Kidney epithelial cell (primary cell): ENCODE data around the gene INSYN1. TPM values are rescaled to one million over a fixed set of nuclear protein-coding genes. Genes with fewer than 3 reads are reported as not detected.
A peak's percentile ranks its signal among the peaks of the same experiment; 100 is the strongest.

Experiments
- DNase-seq: peaks from one replicate; pipeline ENCODE4 v3.0.0-alpha.2; 2010; ENCODE audit warnings: low read depth
- H3K27me3 ChIP-seq: 2 replicates; pipeline ENCODE4 v1.6.0; 2011; ENCODE audit warnings: low read length; ENCODE audit not compliant: control insufficient read depth, insufficient read depth
- H3K36me3 ChIP-seq: 2 replicates; pipeline ENCODE4 v1.5.1; 2011; ENCODE audit warnings: low read length; ENCODE audit not compliant: control insufficient read depth, insufficient read depth
- H3K4me3 ChIP-seq: 2 replicates; pipeline ENCODE4 v1.5.1; 2011; ENCODE audit warnings: low read depth, mild to moderate bottlenecking, control low read depth, low read length
- CTCF ChIP-seq: IDR thresholded peaks from 2 replicates; pipeline ENCODE4 v1.5.1; 2011; ENCODE audit warnings: mild to moderate bottlenecking, moderate library complexity, low read length, control low read depth, inconsistent platforms; ENCODE audit not compliant: insufficient read depth, poor library complexity, severe bottlenecking
- total RNA-seq: library from RNA; depleted of rRNA; stranded (reverse); fragments of >200 nt; gene quantifications from 2 replicates; pipeline ENCODE4 v1.2.3, GENCODE V29; 2015

INSYN1 gene
- total RNA-seq, 1 donor from 2014 or later = 1.3 TPM

- Histone ChIP-seq H3K27me3 (peaks cover 44% of the 10 kb centered on the region), H3K4me3 (no peak overlapping the region), H3K36me3 (no peaks in the 10 kb centered on the region)
- no peak for DNase-seq
- TF ChIP-seq CTCF = no peak
Measured at GRCh38 chr15:73756390-73756789, 3.2 kb upstream of the INSYN1 start.

DNA sequence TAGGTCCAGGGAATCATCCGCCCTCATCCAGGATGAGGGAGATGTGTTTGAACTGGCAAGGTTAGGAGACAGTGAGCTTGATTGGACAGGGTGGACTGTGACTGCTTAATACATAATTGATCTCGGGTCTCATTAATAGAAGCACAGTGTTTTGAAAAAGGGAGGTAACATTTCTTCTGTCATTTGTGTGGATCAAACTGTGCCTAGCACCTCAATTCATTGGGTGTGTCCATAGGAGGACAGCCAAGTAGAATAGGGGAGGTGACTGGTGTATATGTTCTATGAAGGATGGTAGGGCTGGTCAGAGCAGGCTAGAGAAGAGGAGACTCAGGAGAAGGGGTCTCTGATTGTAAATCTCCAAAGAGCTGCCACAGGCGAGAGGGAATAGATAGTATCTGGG lies 2.8 kb upstream of the INSYN1 start:
- H3K27me3 ChIP-seq = peaks cover 47% of the 10 kb centered on the region
- TF ChIP-seq CTCF = no peak

DNA sequence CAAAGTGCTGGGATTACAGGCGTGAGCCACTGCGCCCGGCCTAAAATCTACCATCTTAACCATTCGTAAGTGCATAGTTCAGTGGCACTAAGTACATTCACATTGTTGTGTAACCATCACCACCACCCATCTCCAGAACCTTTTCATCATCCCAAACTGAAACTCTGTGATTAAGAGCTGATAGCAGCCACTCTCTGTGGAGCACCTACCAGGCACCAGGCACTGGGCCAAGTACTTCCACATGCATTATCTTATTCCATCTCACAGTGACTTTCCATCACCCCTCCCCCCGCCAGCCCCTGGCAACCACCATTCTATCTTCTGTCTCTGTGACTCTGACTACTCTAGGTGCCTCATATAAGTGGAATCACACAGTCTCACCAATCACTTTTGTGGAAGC lies 2.3 kb upstream of the INSYN1 start:
- H3K27me3 ChIP-seq = peaks cover 46% of the 10 kb centered on the region
- no peak for DNase-seq
- no peak overlapping the region for H3K4me3 ChIP-seq
- no peak for TF ChIP-seq CTCF
- no peaks in the 10 kb centered on the region for H3K36me3 ChIP-seq

More for the DNA sequence above, 2.8 kb upstream of the INSYN1 start:
- no peak overlapping the region for H3K4me3 ChIP-seq
- H3K36me3 ChIP-seq = no peaks in the 10 kb centered on the region
- DNase-seq = no peak

DNA sequence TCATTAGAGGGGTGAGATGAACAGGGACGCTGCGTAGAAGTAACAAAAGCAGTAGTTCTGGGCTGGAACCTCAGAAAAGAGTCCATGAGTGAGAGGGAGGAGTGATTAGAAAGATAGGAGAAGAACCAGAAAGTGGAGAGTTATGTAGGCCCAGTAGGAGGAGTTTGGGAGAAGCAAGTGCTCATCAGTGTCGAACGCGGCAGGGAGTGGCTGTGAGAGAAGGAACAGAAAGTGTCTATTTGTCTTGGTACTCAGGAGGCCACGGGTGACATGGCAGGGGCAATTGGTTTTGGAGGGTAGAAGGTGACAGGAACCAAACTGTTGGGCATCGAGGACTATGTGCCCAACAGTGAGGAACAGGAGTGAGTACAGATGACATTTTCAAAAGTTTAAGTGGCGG lies 1.3 kb upstream of the INSYN1 start:
- Histone ChIP-seq H3K27me3 (peaks cover 47% of the 10 kb centered on the region), H3K4me3 (no peak overlapping the region), H3K36me3 (no peaks in the 10 kb centered on the region)
- DNase-seq = no peak
- TF ChIP-seq CTCF = no peak

GRCh38 chr15:73752806-73753193 lies 351 bp downstream of the INSYN1 start:
- Histone ChIP-seq H3K4me3 (peak overlapping the region; percentile 28), H3K36me3 (no peaks in the 10 kb centered on the region), H3K27me3 (peaks cover 56% of the 10 kb centered on the region)
- TF ChIP-seq CTCF = no peak
- no peak for DNase-seq
